KMS-11 (cell line): ENCODE results near the gene COL5A1.

Source experiments
- H2AFZ ChIP-seq: fragments of 200-600 bp; sonication (generic); 2 replicates; pipeline ENCODE4 v1.6.1; 2016; ENCODE audit warnings: antibody characterized with exemption, mixed run types, low read depth
- H3K27ac ChIP-seq: fragments of 200-600 bp; sonication (generic); 2 replicates; pipeline ENCODE4 v1.6.1; 2016; ENCODE audit warnings: mild to moderate bottlenecking, mixed run types
- H3K27me3 ChIP-seq: fragments of 200-600 bp; sonication (generic); 2 replicates; pipeline ENCODE4 v1.6.1; 2017; ENCODE audit warnings: mild to moderate bottlenecking, low read depth, mixed run types, moderate library complexity; ENCODE audit not compliant: insufficient read depth
- H3K36me3 ChIP-seq: fragments of 200-600 bp; sonication (generic); 2 replicates; pipeline ENCODE4 v1.6.1; 2017; ENCODE audit warnings: mild to moderate bottlenecking, mixed run types; ENCODE audit not compliant: insufficient read depth
- H3K4me1 ChIP-seq: fragments of 200-600 bp; sonication (generic); 2 replicates; pipeline ENCODE4 v1.6.1; 2016; ENCODE audit warnings: mild to moderate bottlenecking, low read depth, mixed run types; ENCODE audit not compliant: poor library complexity, severe bottlenecking
- H3K4me2 ChIP-seq: fragments of 200-600 bp; sonication (generic); 2 replicates; pipeline ENCODE4 v1.7.0; 2016; ENCODE audit warnings: mild to moderate bottlenecking, mixed run types
- H3K4me3 ChIP-seq: fragments of 200-600 bp; sonication (generic); IDR thresholded peaks from 2 replicates; pipeline ENCODE4 v1.6.1; 2017; ENCODE audit warnings: low read depth, low read length, mixed read lengths; ENCODE audit not compliant: insufficient read depth
- H3K79me2 ChIP-seq: fragments of 200-600 bp; sonication (generic); 2 replicates; pipeline ENCODE4 v1.6.1; 2016; ENCODE audit warnings: low read depth, mixed run types; ENCODE audit not compliant: insufficient read depth
- H3K9ac ChIP-seq: fragments of 200-600 bp; sonication (generic); 2 replicates; pipeline ENCODE4 v1.6.1; 2016; ENCODE audit warnings: mild to moderate bottlenecking, mixed run types
- H4K20me1 ChIP-seq: fragments of 200-600 bp; sonication (generic); 2 replicates; pipeline ENCODE4 v1.6.1; 2016; ENCODE audit warnings: mild to moderate bottlenecking, mixed run types; ENCODE audit not compliant: insufficient read depth
- TF ChIP-seq, protein P1 (sequence below): fragments of 200-600 bp; sonication (generic); conservative IDR thresholded peaks from 2 replicates; pipeline ENCODE4 v1.6.1; 2017; ENCODE audit warnings: low read depth, mild to moderate bottlenecking, antibody characterized with exemption, low read length, moderate library complexity, mixed read lengths

Gene COL5A1

DNA sequence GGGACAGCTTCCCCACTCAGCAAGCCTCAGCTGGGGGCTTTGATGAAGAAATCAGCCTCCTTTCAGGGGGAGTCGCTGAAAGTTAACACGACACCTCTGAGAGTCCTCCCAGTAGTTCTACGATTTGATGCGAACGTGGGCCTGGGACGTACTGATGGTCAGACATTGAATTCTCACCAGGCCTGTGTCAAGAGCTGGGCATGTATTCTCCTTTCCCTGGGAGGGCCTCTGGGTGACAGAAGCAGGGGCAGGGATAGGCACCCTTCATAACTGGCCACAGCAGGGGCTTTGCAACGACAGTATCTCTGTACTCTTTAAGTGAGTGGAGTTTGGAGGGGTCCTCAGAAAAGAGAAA, 15.6 kb upstream of the COL5A1 start:
- Histone ChIP-seq H3K4me1 (no peaks in the 10 kb centered on the region), H3K79me2 (no peaks in the 10 kb centered on the region), H3K27me3 (peaks cover 54% of the 10 kb centered on the region), H3K9ac (no peak overlapping the region), H3K4me3 (no peak overlapping the region), H2AFZ (no peak overlapping the region), H3K4me2 (no peak overlapping the region), H3K36me3 (no peaks in the 10 kb centered on the region), H4K20me1 (no peaks in the 10 kb centered on the region), H3K27ac (no peak overlapping the region)
- TF ChIP-seq, protein P1, sequence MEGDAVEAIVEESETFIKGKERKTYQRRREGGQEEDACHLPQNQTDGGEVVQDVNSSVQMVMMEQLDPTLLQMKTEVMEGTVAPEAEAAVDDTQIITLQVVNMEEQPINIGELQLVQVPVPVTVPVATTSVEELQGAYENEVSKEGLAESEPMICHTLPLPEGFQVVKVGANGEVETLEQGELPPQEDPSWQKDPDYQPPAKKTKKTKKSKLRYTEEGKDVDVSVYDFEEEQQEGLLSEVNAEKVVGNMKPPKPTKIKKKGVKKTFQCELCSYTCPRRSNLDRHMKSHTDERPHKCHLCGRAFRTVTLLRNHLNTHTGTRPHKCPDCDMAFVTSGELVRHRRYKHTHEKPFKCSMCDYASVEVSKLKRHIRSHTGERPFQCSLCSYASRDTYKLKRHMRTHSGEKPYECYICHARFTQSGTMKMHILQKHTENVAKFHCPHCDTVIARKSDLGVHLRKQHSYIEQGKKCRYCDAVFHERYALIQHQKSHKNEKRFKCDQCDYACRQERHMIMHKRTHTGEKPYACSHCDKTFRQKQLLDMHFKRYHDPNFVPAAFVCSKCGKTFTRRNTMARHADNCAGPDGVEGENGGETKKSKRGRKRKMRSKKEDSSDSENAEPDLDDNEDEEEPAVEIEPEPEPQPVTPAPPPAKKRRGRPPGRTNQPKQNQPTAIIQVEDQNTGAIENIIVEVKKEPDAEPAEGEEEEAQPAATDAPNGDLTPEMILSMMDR, result no peak

DNA sequence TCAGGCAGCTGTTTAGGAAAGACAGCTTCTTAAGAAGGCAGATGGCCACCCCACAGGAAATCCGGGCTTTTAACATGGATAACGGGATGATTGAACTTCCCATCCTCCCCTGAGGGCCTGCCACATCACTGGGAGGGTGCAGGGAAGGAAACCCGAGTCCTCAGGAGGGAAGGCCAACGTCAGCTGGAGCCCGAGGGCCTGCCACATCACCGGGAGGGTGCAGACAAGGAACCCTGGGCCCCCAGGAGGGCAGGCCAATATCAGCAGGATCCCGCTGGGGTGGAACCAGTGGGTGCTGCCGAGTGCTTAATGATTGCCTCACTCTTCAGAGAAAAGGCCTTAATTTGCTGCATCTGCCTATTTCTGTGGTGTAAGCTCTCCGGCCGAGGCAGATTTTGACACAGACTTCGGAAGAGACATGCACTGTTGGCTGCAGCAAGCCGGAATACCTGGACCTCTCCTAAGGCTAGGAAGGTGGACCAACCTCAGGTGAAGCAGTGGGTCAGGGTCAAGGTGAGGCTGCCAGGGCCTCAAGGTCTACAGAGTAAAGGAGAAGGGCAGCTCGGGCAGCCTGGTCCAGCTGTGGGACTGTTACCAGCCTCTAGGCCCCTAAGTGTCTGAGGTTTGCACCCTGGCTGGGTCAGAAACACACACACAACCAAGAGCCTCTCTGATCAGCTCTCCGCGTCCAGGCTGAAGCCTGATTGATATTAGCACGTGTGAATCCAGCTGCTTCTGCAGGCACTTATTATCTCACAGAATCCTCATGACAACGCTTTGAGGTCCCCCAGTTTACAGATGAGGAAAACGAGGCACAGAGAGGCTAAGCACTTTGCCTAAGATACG, 14.8 kb upstream of the COL5A1 start:
- no peak overlapping the region for H2AFZ ChIP-seq

GRCh38 chr9:134627417-134628353, 13.9 kb upstream of the COL5A1 start:
- no peak overlapping the region for H3K4me2 ChIP-seq

More for the DNA sequence above, 14.8 kb upstream of the COL5A1 start:
- H3K4me2 ChIP-seq, result no peak overlapping the region
- H3K79me2 ChIP-seq, result no peaks in the 10 kb centered on the region
- no peak overlapping the region for H3K27ac ChIP-seq
- TF ChIP-seq, protein P1, result no peak
- H4K20me1 ChIP-seq, result no peaks in the 10 kb centered on the region
- no peak overlapping the region for H3K9ac ChIP-seq
- H3K4me3 ChIP-seq, result no peak overlapping the region
- H3K27me3 ChIP-seq, result peaks cover 61% of the 10 kb centered on the region
- no peaks in the 10 kb centered on the region for H3K4me1 ChIP-seq
- H3K36me3 ChIP-seq, result no peaks in the 10 kb centered on the region

DNA sequence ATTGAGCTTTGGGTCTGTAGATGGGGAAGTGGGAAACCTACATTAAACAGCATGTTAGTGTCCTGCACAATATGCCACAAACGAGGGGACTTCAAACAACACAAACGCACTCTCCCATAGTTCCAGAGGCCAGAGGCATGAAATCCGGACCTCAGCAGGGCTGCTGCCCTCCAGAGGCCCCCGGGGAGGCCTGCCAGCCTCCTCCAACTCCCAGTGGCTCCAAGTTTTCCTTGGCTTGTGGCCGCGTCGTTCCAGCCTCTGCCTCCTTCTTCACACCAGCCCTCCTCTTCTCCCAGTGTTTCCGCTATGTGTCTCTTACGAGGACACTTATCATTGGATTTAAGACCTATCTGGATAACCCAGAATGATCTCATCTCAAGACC, 13.3 kb upstream of the COL5A1 start:
- TF ChIP-seq, protein P1, result no peak
- no peak overlapping the region for H3K4me3 ChIP-seq
- no peaks in the 10 kb centered on the region for H4K20me1 ChIP-seq
- H2AFZ ChIP-seq, result no peak overlapping the region
- peaks cover 69% of the 10 kb centered on the region for H3K27me3 ChIP-seq
- H3K36me3 ChIP-seq, result no peaks in the 10 kb centered on the region
- H3K79me2 ChIP-seq, result no peaks in the 10 kb centered on the region
- no peak overlapping the region for H3K9ac ChIP-seq
- no peaks in the 10 kb centered on the region for H3K4me1 ChIP-seq
- no peak overlapping the region for H3K27ac ChIP-seq
- H3K4me2 ChIP-seq, result no peak overlapping the region

More at GRCh38 chr9:134627417-134628353, 13.9 kb upstream of the COL5A1 start:
- TF ChIP-seq, protein P1, result no peak
- Histone ChIP-seq H3K9ac (no peak overlapping the region), H3K27me3 (peaks cover 65% of the 10 kb centered on the region), H2AFZ (no peak overlapping the region), H3K79me2 (no peaks in the 10 kb centered on the region), H3K27ac (no peak overlapping the region), H3K4me1 (no peaks in the 10 kb centered on the region), H4K20me1 (no peaks in the 10 kb centered on the region), H3K36me3 (no peaks in the 10 kb centered on the region), H3K4me3 (no peak overlapping the region)
